Measurements from ENCODE around the gene ZKSCAN7.

DNA sequence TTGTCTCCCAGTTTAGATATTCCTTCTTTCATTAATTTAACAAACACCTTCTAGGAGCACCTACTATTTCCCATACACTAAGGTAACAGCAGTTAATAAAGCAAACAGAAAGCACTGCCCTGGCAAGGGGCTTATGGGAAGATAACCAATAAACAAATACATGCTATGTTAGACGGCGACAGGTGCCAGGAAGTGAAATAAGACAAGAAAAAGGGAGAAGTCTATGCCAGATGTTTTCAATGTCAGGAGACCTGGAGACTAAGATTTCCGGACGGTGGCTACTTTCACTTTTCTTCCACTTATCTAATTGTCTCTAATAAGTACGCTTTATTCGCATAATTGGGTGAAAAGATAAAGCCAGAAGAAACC is 45.0 kb upstream of the ZKSCAN7 start:
- TF ChIP-seq CTCF (IDR thresholded peaks at IDR 0.05; ENCODE audit: low read depth, low read length), result no peak
- TF ChIP-seq POLR2A (IDR thresholded peaks at IDR 0.05; ENCODE audit: extremely low read depth, insufficient read length), result no peak
- 0 out of 2 replicates have a peak, but pooled peaks have one; percentile 6 for TF ChIP-seq MYC (IDR thresholded peaks at IDR 0.05; ENCODE audit: low read depth, low read length)
- TF ChIP-seq, protein P1, sequence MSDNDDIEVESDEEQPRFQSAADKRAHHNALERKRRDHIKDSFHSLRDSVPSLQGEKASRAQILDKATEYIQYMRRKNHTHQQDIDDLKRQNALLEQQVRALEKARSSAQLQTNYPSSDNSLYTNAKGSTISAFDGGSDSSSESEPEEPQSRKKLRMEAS (IDR thresholded peaks at IDR 0.05; ENCODE audit: low read depth, low read length), result no peak

Data from NB4 (cell line).